Stimulated activated naive B cell treated with anti-CD40 and anti-IgM and Interleukin-4, amounts not matched to agents 10 μg/mL and 1 μg/mL and 100 μg/mL, for 72 hours (primary cell): ENCODE data around the gene ZNF311.
"Not testable (repeated sequence)": the region's sequence is repeated elsewhere in the genome, so short reads cannot be mapped to it uniquely, and the experiment has no call there.

Experiments used
- ATAC-seq, 2 donors: fragments of 150-1000 bp; cut with Tn5 transposase; replicated peaks; 2 replicates each; pipeline ENCODE4 v1.10.0; 2021; ENCODE audit warnings: moderate library complexity in 1 of 2
- DNase-seq: peaks from one replicate; pipeline ENCODE4 v3.0.0; 2021
- H3K27ac Mint-ChIP-seq: one replicate; pipeline ENCODE4 v1.8.0; 2022; ENCODE audit warnings: mild to moderate bottlenecking, mixed read lengths
- H3K27me3 Mint-ChIP-seq, 2 donors: one replicate each; pipeline ENCODE4 v1.8.0; 2022; ENCODE audit warnings: mixed read lengths in 2 of 2
- H3K36me3 Mint-ChIP-seq, 2 donors: one replicate each; pipeline ENCODE4 v1.8.0; 2022; ENCODE audit warnings: mixed read lengths in 2 of 2, mild to moderate bottlenecking in 1 of 2
- H3K4me1 Mint-ChIP-seq, 2 donors: one replicate each; pipeline ENCODE4 v1.8.0; 2022; ENCODE audit warnings: mixed read lengths in 2 of 2, mild to moderate bottlenecking in 1 of 2
- H3K4me3 Mint-ChIP-seq, 2 donors: one replicate each; pipeline ENCODE4 v1.8.0; 2022; ENCODE audit warnings: mild to moderate bottlenecking in 2 of 2, mixed read lengths in 2 of 2, moderate library complexity in 1 of 2
- H3K9me3 Mint-ChIP-seq, 2 donors: one replicate each; pipeline ENCODE4 v1.8.0; 2022; ENCODE audit warnings: mixed read lengths in 2 of 2, mild to moderate bottlenecking in 1 of 2

Gene ZNF311

GRCh38 chr6:28978959-28979561 lies 26.1 kb downstream of the ZNF311 start:
- ATAC-seq (no peak), DNase-seq (no peak)
- Mint-ChIP-seq H3K4me1 (peaks cover 20 to 47% of the 10 kb centered on the region in 2 donors), H3K27me3 (peaks cover 27 to 41% of the 10 kb centered on the region in 2 donors), H3K27ac (no peak overlapping the region), H3K9me3 (no peaks in the 10 kb centered on the region), H3K36me3 (peaks cover 5 to 6% of the 10 kb centered on the region in 2 donors), H3K4me3 (no peak overlapping the region)

- DNase-seq (no peak), ATAC-seq (no peak)
- no peak overlapping the region for H3K27ac Mint-ChIP-seq
- no peaks in the 10 kb centered on the region for H3K9me3 Mint-ChIP-seq
- H3K4me1 Mint-ChIP-seq: peaks cover 20 to 47% of the 10 kb centered on the region in 2 donors
- peaks cover 34 to 44% of the 10 kb centered on the region in 2 donors for H3K27me3 Mint-ChIP-seq
- H3K36me3 Mint-ChIP-seq: peaks cover 5 to 6% of the 10 kb centered on the region in 2 donors
- peak overlapping the region; percentile 77 to 88 for H3K4me3 Mint-ChIP-seq
Observed at GRCh38 chr6:28978133-28978491, 27.0 kb downstream of the ZNF311 start.

- Mint-ChIP-seq H3K36me3 (peaks cover 5 to 6% of the 10 kb centered on the region in 2 donors), H3K27me3 (peaks cover 35 to 50% of the 10 kb centered on the region in 2 donors), H3K9me3 (no peaks in the 10 kb centered on the region), H3K4me3 (peak overlapping the region; percentile 77 to 88), H3K4me1 (peaks cover 20 to 44% of the 10 kb centered on the region in 2 donors), H3K27ac (peak overlapping the region; percentile 72)
- ATAC-seq (no peak), DNase-seq (no peak)
Observed at GRCh38 chr6:28977341-28978132, 27.6 kb downstream of the ZNF311 start.

GRCh38 chr6:28976677-28977076 lies 28.4 kb downstream of the ZNF311 start:
- Mint-ChIP-seq H3K4me3 (peak overlapping the region; percentile 44 to 77), H3K9me3 (no peaks in the 10 kb centered on the region), H3K27me3 (peaks cover 33 to 54% of the 10 kb centered on the region in 2 donors), H3K4me1 (peaks cover 16 to 36% of the 10 kb centered on the region in 2 donors), H3K27ac (no peak overlapping the region), H3K36me3 (peaks cover under 1 to 1% of the 10 kb centered on the region in 2 donors)
- DNase-seq (no peak), ATAC-seq (no peak)

GRCh38 chr6:28974505-28974904 lies 30.6 kb downstream of the ZNF311 start:
- Mint-ChIP-seq H3K27ac (no peak overlapping the region), H3K4me3 (no peak overlapping the region)
- no peak for DNase-seq

GRCh38 chr6:28970056-28970455 lies 35.1 kb downstream of the ZNF311 start:
- Mint-ChIP-seq H3K9me3 (peaks cover 20 to 23% of the 10 kb centered on the region in 2 donors), H3K27me3 (peaks cover 41 to 48% of the 10 kb centered on the region in 2 donors)
- not testable (repeated sequence) for H3K27ac Mint-ChIP-seq, H3K4me1 Mint-ChIP-seq, H3K4me3 Mint-ChIP-seq, DNase-seq, ATAC-seq, H3K36me3 Mint-ChIP-seq

More at GRCh38 chr6:28974505-28974904, 30.6 kb downstream of the ZNF311 start:
- peaks cover 0 to 2% of the 10 kb centered on the region in 2 donors for H3K9me3 Mint-ChIP-seq
- H3K27me3 Mint-ChIP-seq: peaks cover 34 to 49% of the 10 kb centered on the region in 2 donors
- peaks cover 1 to 3% of the 10 kb centered on the region in 2 donors for H3K36me3 Mint-ChIP-seq
- H3K4me1 Mint-ChIP-seq: peaks cover 10 to 19% of the 10 kb centered on the region in 2 donors
- ATAC-seq: no peak

- ATAC-seq: no peak
- Mint-ChIP-seq H3K27me3 (peaks cover 39 to 51% of the 10 kb centered on the region in 2 donors), H3K4me3 (no peak overlapping the region), H3K9me3 (peaks cover 20 to 23% of the 10 kb centered on the region in 2 donors), H3K36me3 (peaks cover 0 to 5% of the 10 kb centered on the region in 2 donors), H3K4me1 (no peaks in the 10 kb centered on the region), H3K27ac (no peak overlapping the region)
- no peak for DNase-seq
Observed at GRCh38 chr6:28969129-28969528, 36.0 kb downstream of the ZNF311 start.

- peaks cover 20 to 24% of the 10 kb centered on the region in 2 donors for H3K9me3 Mint-ChIP-seq
Observed at GRCh38 chr6:28968476-28968875, 36.6 kb downstream of the ZNF311 start.

GRCh38 chr6:28965706-28966105 lies 39.4 kb downstream of the ZNF311 start:
- Mint-ChIP-seq H3K27me3 (peaks cover 51 to 57% of the 10 kb centered on the region in 2 donors), H3K4me3 (no peak overlapping the region), H3K9me3 (peaks cover 20 to 26% of the 10 kb centered on the region in 2 donors), H3K36me3 (peaks cover 0 to 5% of the 10 kb centered on the region in 2 donors), H3K27ac (no peak overlapping the region), H3K4me1 (no peaks in the 10 kb centered on the region)
- DNase-seq: no peak
- no peak for ATAC-seq

More at GRCh38 chr6:28968476-28968875, 36.6 kb downstream of the ZNF311 start:
- no peak for ATAC-seq
- DNase-seq: no peak
- Mint-ChIP-seq H3K36me3 (peaks cover 0 to 5% of the 10 kb centered on the region in 2 donors), H3K27ac (no peak overlapping the region), H3K4me3 (no peak overlapping the region), H3K4me1 (no peaks in the 10 kb centered on the region), H3K27me3 (peaks cover 38 to 49% of the 10 kb centered on the region in 2 donors)

GRCh38 chr6:28960846-28961500 lies 44.1 kb downstream of the ZNF311 start:
- peaks cover 53 to 74% of the 10 kb centered on the region in 2 donors for H3K27me3 Mint-ChIP-seq
- DNase-seq (no peak), ATAC-seq (no peak)
- no peak overlapping the region for H3K4me3 Mint-ChIP-seq
- no peak overlapping the region for H3K27ac Mint-ChIP-seq
- no peaks in the 10 kb centered on the region for H3K4me1 Mint-ChIP-seq
- H3K36me3 Mint-ChIP-seq: peaks cover 2 to 3% of the 10 kb centered on the region in 2 donors
- peaks cover 2 to 6% of the 10 kb centered on the region in 2 donors for H3K9me3 Mint-ChIP-seq

- H3K4me3 Mint-ChIP-seq, ATAC-seq: not testable (repeated sequence)
Observed at GRCh38 chr6:28958561-28959243, 46.4 kb downstream of the ZNF311 start.

GRCh38 chr6:28957795-28958314 lies 47.3 kb downstream of the ZNF311 start:
- not testable (repeated sequence) for H3K4me1 Mint-ChIP-seq, ATAC-seq, DNase-seq, H3K36me3 Mint-ChIP-seq, H3K27ac Mint-ChIP-seq, H3K4me3 Mint-ChIP-seq, H3K9me3 Mint-ChIP-seq
- H3K27me3 Mint-ChIP-seq: peaks cover 49 to 75% of the 10 kb centered on the region in 2 donors

More at GRCh38 chr6:28958561-28959243, 46.4 kb downstream of the ZNF311 start:
- H3K27me3 Mint-ChIP-seq: peaks cover 46 to 75% of the 10 kb centered on the region in 2 donors
- H3K36me3 Mint-ChIP-seq, H3K4me1 Mint-ChIP-seq, H3K9me3 Mint-ChIP-seq, DNase-seq, H3K27ac Mint-ChIP-seq: not testable (repeated sequence)

GRCh38 chr6:28956331-28956730 lies 48.8 kb downstream of the ZNF311 start:
- Mint-ChIP-seq H3K36me3 (peaks cover 2 to 3% of the 10 kb centered on the region in 2 donors), H3K4me1 (peaks cover 8 to 12% of the 10 kb centered on the region in 2 donors), H3K4me3 (no peak overlapping the region), H3K27ac (no peak overlapping the region), H3K27me3 (peaks cover 35 to 68% of the 10 kb centered on the region in 2 donors), H3K9me3 (peaks cover 0 to 2% of the 10 kb centered on the region in 2 donors)
- DNase-seq (no peak), ATAC-seq (no peak)
